Endometrial microvascular endothelial cells (primary cell): ENCODE results near the gene SIK3. TPM values are rescaled to one million over a fixed set of nuclear protein-coding genes. Genes with fewer than 3 reads are reported as not detected.

Source experiments
- in situ Hi-C: cut with HindIII; loops from 2 replicates; pipeline ENCODE4 v1.10.0; 2017; ENCODE audit warnings: low sequenced_read_pairs, low pct_unique_long_range_greater_than_20kb; ENCODE audit errors: inconsistent ontology term
- total RNA-seq: library from RNA; depleted of rRNA; stranded (reverse); fragments of >200 nt; gene quantifications from one replicate; pipeline ENCODE4 v1.2.3, GENCODE V29; 2015; ENCODE audit errors: inconsistent ontology term

Gene SIK3
- total RNA-seq, 1 donor from 2014 or later: 7.9 TPM

GRCh38 chr11:116893437-116893836, 204.8 kb downstream of the SIK3 start:
- in situ Hi-C loops: no loop called here

GRCh38 chr11:116892374-116892773, 205.9 kb downstream of the SIK3 start:
- in situ Hi-C loops: no loop called here

DNA sequence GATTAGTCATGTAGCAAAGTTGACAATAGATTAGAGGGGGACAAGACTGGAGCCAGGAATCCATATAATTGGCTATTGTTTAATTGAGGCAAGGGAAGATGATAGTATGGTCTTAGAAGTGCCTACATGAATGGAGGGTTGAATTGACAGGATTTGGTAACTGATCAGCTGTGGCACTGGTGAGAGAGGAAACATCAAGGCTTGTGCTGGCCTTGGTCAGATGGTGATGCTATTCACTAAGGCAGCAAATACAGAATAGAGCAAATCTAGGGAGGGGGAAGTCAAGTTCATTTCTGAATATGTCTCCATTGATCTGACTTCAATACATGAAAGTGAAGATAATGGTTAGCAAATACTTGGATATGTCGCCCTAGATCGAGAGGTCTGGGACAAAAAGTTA, 206.5 kb downstream of the SIK3 start:
- in situ Hi-C loops: no loop called here

DNA sequence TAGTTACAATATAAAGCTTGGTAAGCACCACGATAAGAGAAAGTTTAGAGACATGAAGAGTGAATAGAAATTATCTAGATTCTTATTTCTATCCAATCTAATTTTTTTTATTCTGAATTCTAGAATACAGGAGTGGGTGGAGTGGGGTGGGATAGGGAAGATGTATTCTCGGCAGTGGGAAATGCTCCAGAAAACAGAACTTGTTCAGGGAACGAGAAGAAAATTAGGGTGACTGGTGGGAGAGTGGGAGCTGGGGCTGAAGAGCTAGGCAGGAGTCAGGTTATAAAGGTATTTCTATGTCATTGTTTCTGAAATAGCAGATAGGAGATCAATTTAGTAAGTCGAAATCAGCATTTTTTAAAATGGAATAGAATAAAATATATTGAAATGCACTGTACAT, 207.6 kb downstream of the SIK3 start:
- in situ Hi-C loops: no loop called here

DNA sequence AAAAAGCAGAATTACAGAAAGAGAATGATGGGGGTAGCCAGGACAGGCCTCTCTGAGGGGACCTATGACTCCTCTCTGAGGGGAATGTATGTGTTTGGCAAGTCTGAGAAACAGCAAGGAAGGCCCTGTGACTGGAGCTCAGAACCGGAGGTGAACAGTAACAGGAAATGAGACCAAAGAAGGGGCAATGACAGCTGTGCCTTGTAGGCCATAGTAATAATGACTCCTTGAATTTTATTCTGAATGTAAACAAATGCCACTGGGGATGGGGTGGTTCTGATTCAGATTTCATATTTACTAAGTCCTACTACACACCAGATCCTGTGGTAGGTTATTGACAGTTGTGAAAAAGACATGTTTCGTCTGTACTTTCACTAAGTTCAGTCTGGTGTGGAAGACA, 208.0 kb downstream of the SIK3 start:
- in situ Hi-C loops: no loop called here

- in situ Hi-C loops: no loop called here
Measured at GRCh38 chr11:116888884-116889549, 209.2 kb downstream of the SIK3 start.

GRCh38 chr11:116888024-116888423, 210.2 kb downstream of the SIK3 start:
- in situ Hi-C loops: no loop called here

DNA sequence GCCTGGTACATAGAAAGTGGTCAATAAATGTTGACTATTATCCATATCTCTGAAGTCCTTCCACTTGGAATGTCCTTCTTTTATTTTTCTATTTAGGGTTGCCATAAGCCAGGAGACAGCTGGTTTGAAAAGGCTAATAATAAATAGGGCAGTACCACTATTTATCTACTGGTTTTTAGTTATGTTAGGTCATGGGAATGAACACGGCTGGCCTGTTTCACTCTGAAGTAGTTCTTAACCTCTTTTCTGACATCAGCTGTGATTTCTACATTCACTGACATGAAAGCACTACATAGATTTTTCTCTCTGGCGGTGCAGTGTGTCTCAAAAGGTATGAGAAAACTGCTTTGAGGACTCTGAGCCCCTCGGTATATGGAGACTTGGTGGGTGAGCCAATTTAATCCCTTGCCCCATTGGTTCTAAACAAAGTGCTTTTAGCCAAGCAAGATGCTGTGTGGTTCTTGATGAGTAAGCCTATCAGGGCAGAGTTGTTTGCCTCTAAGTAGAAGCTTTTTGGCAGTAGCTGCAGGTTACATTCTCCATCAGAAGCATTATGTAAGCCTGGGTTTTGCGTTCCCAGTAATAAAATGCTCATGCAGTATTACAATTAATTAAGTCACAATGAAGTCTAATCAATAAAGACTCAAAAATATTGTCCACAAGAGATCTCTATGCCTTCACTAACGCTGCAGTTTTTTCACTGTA, 212.1 kb downstream of the SIK3 start:
- in situ Hi-C loops: no loop called here

DNA sequence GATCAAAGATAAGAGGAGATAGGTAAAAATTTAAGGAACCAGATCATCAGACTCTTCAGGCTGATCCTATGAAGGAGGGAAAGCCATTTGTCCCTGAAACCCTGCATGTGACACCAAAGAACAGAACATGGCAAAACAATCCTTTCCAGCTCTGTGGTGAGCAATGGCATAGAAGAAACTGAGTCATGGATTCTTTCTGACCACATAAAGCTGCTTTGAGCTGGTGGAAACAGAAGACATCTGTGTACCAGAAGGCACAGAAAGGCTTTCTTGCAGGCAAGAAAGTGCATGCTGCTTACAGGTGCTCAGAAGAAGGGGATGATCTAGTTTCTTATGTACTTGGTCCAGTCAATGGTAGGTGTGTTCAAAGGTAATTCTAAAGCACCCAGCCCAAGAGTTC, 215.8 kb downstream of the SIK3 start:
- in situ Hi-C loops: no loop called here

DNA sequence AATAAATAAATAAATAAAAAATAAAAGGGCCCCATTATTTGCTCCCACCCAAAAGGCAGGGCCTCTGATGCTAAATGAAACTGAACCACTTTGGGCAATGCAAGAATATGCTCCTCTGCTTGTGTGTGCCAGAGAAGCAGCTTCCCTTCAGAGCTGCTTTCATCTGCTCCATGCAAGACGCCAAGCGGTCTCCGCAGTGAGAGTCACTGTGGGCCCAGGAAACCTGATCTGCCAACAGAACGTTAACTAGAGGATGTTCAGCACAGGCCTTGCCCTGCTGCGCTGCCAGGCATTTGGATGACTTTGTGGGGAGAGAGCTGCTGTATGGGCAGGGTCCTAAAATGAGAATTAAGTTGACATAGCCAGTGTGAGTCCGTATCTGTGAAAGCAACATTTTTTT, 217.1 kb downstream of the SIK3 start:
- in situ Hi-C loops: no loop called here

- in situ Hi-C loops: no loop called here
Measured at GRCh38 chr11:116879800-116880625, 218.2 kb downstream of the SIK3 start.

DNA sequence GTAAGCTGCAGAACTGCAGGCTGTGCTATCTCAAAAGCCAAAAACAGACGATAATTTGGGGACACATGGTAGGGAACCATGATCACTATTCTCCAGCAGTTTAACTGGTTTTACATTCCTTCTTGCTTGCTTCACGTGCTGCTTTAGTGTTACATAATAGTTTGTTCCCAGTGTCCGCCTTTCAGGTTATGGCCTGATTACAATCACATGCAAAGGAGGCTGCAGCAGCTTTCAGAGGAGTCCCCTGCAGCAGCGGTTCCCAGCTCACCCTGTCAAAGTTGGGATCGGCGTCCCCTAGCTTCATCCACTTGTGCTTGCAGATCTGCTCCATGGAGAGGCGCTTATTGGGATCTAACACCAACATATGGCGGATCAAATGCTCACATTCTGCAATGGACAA, 221.6 kb downstream of the SIK3 start:
- in situ Hi-C loops: no loop called here

GRCh38 chr11:116875194-116875593, 223.0 kb downstream of the SIK3 start:
- in situ Hi-C loops: no loop called here

GRCh38 chr11:116874251-116874650, 224.0 kb downstream of the SIK3 start:
- in situ Hi-C loops: no loop called here

- in situ Hi-C loops: no loop called here
Measured at GRCh38 chr11:116873381-116873780, 224.8 kb downstream of the SIK3 start.

DNA sequence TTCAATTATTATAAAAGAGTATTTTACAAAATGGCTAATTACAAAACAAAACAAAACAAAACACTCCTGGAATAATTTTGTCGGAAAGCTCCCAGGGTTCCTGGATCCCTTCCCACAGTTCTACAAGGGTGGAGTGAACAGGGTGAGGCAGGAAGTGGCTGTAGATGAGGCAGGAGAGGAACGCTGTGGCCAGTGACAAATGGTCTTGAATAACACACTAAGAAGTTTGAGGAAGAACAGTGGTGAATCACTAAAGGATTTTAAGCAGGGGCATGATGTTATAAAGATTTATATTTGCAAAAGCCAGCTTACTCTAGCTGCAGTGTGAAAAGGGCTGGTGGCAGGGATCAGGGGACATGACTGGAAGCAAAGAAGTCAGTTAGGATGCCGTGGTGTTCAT, 227.0 kb downstream of the SIK3 start:
- in situ Hi-C loops: no loop called here

GRCh38 chr11:116870054-116870453, 228.2 kb downstream of the SIK3 start:
- in situ Hi-C loops: no loop called here

- in situ Hi-C loops: no loop called here
Measured at GRCh38 chr11:116869610-116870009, 228.6 kb downstream of the SIK3 start.

- in situ Hi-C loops: no loop called here
Measured at GRCh38 chr11:116868066-116868465, 230.2 kb downstream of the SIK3 start.

- in situ Hi-C loops: no loop called here
Measured at GRCh38 chr11:116867619-116868018, 230.6 kb downstream of the SIK3 start.
